Raji (cell line): ENCODE measurements around the gene U2SURP.

Experiments used
- POLR2A ChIP-seq: IDR thresholded peaks from 2 replicates; pipeline ENCODE4 v1.6.1; 2011; ENCODE audit warnings: low read depth, low read length, control low read depth; ENCODE audit not compliant: insufficient read depth

The U2SURP gene

GRCh38 chr3:142972092-142972753 lies 29.1 kb upstream of the U2SURP start:
- no peak for TF ChIP-seq POLR2A

- no peak for TF ChIP-seq POLR2A
Measured at GRCh38 chr3:142973217-142974009, 28.0 kb upstream of the U2SURP start.

GRCh38 chr3:142975316-142975995 lies 25.9 kb upstream of the U2SURP start:
- TF ChIP-seq POLR2A, result no peak

- no peak for TF ChIP-seq POLR2A
Measured at GRCh38 chr3:142976621-142977398, 24.6 kb upstream of the U2SURP start.

- TF ChIP-seq POLR2A, result no peak
Measured at GRCh38 chr3:142977399-142977728, 24.0 kb upstream of the U2SURP start.

GRCh38 chr3:142981108-142981507 lies 20.3 kb upstream of the U2SURP start:
- no peak for TF ChIP-seq POLR2A

- no peak for TF ChIP-seq POLR2A
Measured at GRCh38 chr3:142982038-142982773, 19.2 kb upstream of the U2SURP start.

GRCh38 chr3:142983318-142983717 lies 18.1 kb upstream of the U2SURP start:
- no peak for TF ChIP-seq POLR2A

- TF ChIP-seq POLR2A, result no peak
Measured at GRCh38 chr3:142984255-142984654, 17.1 kb upstream of the U2SURP start.

- TF ChIP-seq POLR2A, result no peak
Measured at GRCh38 chr3:142987080-142987700, 14.2 kb upstream of the U2SURP start.

- no peak for TF ChIP-seq POLR2A
Measured at GRCh38 chr3:142987707-142988106, 13.7 kb upstream of the U2SURP start.

GRCh38 chr3:142990721-142991120 lies 10.6 kb upstream of the U2SURP start:
- TF ChIP-seq POLR2A, result no peak

GRCh38 chr3:142992323-142992722 lies 9.0 kb upstream of the U2SURP start:
- no peak for TF ChIP-seq POLR2A

GRCh38 chr3:142993958-142994442 lies 7.4 kb upstream of the U2SURP start:
- no peak for TF ChIP-seq POLR2A
